Pancreas (tissue), 10 donors: ENCODE measurements around the gene MRPL19. TPM values are rescaled to one million over a fixed set of nuclear protein-coding genes. Genes with fewer than 3 reads are reported as not detected.

Experiments
- ATAC-seq, 4 donors: fragments of 200-7000 bp; cut with Tn5 transposase; one replicate each; pipeline versions ENCODE4 v1.8.0 to v1.9.1; 2020; ENCODE audit warnings: mild to moderate bottlenecking in 4 of 4, moderate library complexity in 4 of 4
- DNase-seq, 6 donors: peaks; one replicate each; pipeline ENCODE4 v3.0.0-alpha.2; 2020
- FAIRE-seq: peaks from 2 replicates; lab custom pipeline; 2012; peaks lifted over from hg19 to GRCh38; lab: Jason Lieb, UNC
- H3K27ac ChIP-seq, 4 donors: fragments of 200-600 bp; sonication (generic); 1 replicate in 3 of 4; 2 replicates in 1 of 4; pipeline versions ENCODE4 v1.5.0 to v1.8.0; 2020
- H3K27me3 ChIP-seq, 4 donors: fragments of 200-600 bp; one replicate each; pipeline ENCODE4 v1.8.0; 2021
- H3K36me3 ChIP-seq, 3 donors: fragments of 200-600 bp; sonication (generic) in 1 of 3; one replicate each; pipeline versions ENCODE4 v1.5.0 to v1.8.0; 2020 to 2021
- H3K4me1 ChIP-seq, 3 donors: fragments of 200-600 bp; one replicate each; pipeline ENCODE4 v1.8.0; 2021
- H3K4me3 ChIP-seq, 4 donors: fragments of 200-600 bp; sonication (generic) in 2 of 4; one replicate each; pipeline versions ENCODE4 v1.5.0 to v1.8.0; 2020 to 2021
- H3K9me3 ChIP-seq, 4 donors: fragments of 200-600 bp; one replicate each; pipeline ENCODE4 v1.8.0; 2021
- CTCF ChIP-seq, 4 donors: fragments of 200-600 bp; sonication (generic) in 3 of 4; IDR thresholded peaks; one replicate each; pipeline versions ENCODE4 v1.5.0 to v1.8.0; 2021; ENCODE audit warnings: antibody characterized with exemption in 4 of 4
- WGBS, 2 donors: extraction: QIAGEN DNeasy Blood & Tissue Kit; methylation state at CpG; one replicate each; pipeline ENCODE4 v1.1.7; 2013; 5-methylcytosine and 5-hydroxymethylcytosine counted together
- intact Hi-C, 3 donors: fragments of 100-400 bp; cut with DNase I; formaldehyde crosslinking; loops; one replicate each; pipeline versions ENCODE4 v1.11.1 to v1.14.2; 2022
- polyA plus RNA-seq, 2 donors: library from polyadenylated mRNA; stranded (reverse); fragments of 200-250 nt; gene quantifications; one replicate each; pipeline ENCODE4 v1.2.3, GENCODE V29; 2013
- total RNA-seq, 6 donors: library from RNA; stranded (reverse); fragmentation: NEBNext Ultra II Directional in 4 of 6; extraction: Animal tissue kit (Norgen Biotek cat#: 25700) in 4 of 6; gene quantifications; one replicate each; pipeline versions ENCODE4 v1.2.1 to v1.2.4, GENCODE V29; 2021 to 2023
- donor health status: healthy with polysubstance abuse.
- donor health status: DM: no; HTN: no; CAD: no; lungs with moderate emphysema.
- donor health status: DM: no; HTN: no; CAD: no.
- donor health status: control.
- donor health status: control.
- donor health status: Bipolar disorder and iron deficiency.
- donor health status: DM: yes; HTN: yes; CAD: no.
- donor health status: DM: no; HTN: no; CAD: no.
- donor health status: DM: no; HTN: no; CAD: no.
- donor health status: DM: yes; HTN: yes; CAD: no.

MRPL19 gene
- 10 to 100 TPM; 15.4 to 28.5 (median 22.4) TPM for total RNA-seq
- polyA plus RNA-seq: 10 to 100 TPM in 1 of 2 donors, 1 to 10 TPM in 1; 7.5 to 13.3 TPM

GRCh38 chr2:75646583-75647425 is at the start of gene MRPL19:
MRPL19 (plus strand) TSS chr2:75646783; CDS start chr2:75646808, 25 bp downstream.
- ATAC-seq (peak; percentile 98 to 99 (median 99)), DNase-seq (peak; percentile 80 to 92 (median 84)), FAIRE-seq (no peak)
- Histone ChIP-seq H3K9me3 (no peaks in the 10 kb centered on the region), H3K4me3 (peak within 1 kb of the TSS; percentile 82 to 97 (median 92)), H3K27ac (peak within 1 kb of the TSS; percentile 63 to 84 (median 78)), H3K4me1 (peaks cover 0 to 11% (median 4%) of the 10 kb centered on the region in 3 donors), H3K27me3 (no peaks in the 10 kb centered on the region), H3K36me3 (peaks cover 0 to under 1% (median 0%) of the 10 kb centered on the region in 3 donors)
- intact Hi-C loops: no loop called here
- no peak for TF ChIP-seq CTCF (IDR thresholded peaks at IDR 0.05)
- 0 to 1% methylated on average over 41 to 60 of the region's 60 CpGs for WGBS, 2 donors

- 77 to 83% methylated on average over 4 of the region's 4 CpGs for WGBS, 2 donors
- Histone ChIP-seq H3K4me3 (no peak overlapping the region), H3K36me3 (no peaks in the 10 kb centered on the region), H3K27ac (no peak overlapping the region), H3K27me3 (no peaks in the 10 kb centered on the region), H3K4me1 (peaks cover 0 to 3% (median 0%) of the 10 kb centered on the region in 3 donors), H3K9me3 (no peaks in the 10 kb centered on the region)
- DNase-seq (no peak), ATAC-seq (no peak), FAIRE-seq (no peak)
- no peak for TF ChIP-seq CTCF (IDR thresholded peaks at IDR 0.05)
- intact Hi-C loops: no loop called here
These were observed 49.8 kb upstream of the MRPL19 start for GRCh38 chr2:75596784-75597183.

- H3K4me3 ChIP-seq: no peak overlapping the region
- peaks cover 0 to 3% (median 0%) of the 10 kb centered on the region in 3 donors for H3K4me1 ChIP-seq
- no peak overlapping the region for H3K27ac ChIP-seq
- TF ChIP-seq CTCF (IDR thresholded peaks at IDR 0.05): no peak
- WGBS, 2 donors: 90 to 92% methylated on average over 20 of the region's 20 CpGs
- intact Hi-C loops: no loop called here
- no peaks in the 10 kb centered on the region for H3K27me3 ChIP-seq
- H3K9me3 ChIP-seq: no peaks in the 10 kb centered on the region
- FAIRE-seq (no peak), DNase-seq (no peak), ATAC-seq (no peak)
- H3K36me3 ChIP-seq: no peaks in the 10 kb centered on the region
These were observed 48.6 kb upstream of the MRPL19 start for GRCh38 chr2:75597949-75598348.

- TF ChIP-seq CTCF (IDR thresholded peaks at IDR 0.05): no peak
- Histone ChIP-seq H3K36me3 (no peaks in the 10 kb centered on the region), H3K9me3 (no peaks in the 10 kb centered on the region), H3K27me3 (no peaks in the 10 kb centered on the region), H3K4me3 (no peak overlapping the region), H3K27ac (no peak overlapping the region), H3K4me1 (peaks cover 0 to 3% (median 0%) of the 10 kb centered on the region in 3 donors)
- intact Hi-C loops: no loop called here
- no peak for FAIRE-seq
- WGBS, 2 donors: 90 to 91% methylated on average over 8 of the region's 8 CpGs
- ATAC-seq: no peak
- no peak for DNase-seq
These were observed 47.9 kb upstream of the MRPL19 start for GRCh38 chr2:75598589-75599155.
